Measurements from ENCODE around the gene ADGRL3. TPM values are rescaled to one million over a fixed set of nuclear protein-coding genes. Genes with fewer than 3 reads are reported as not detected.
"Not testable (repeated sequence)": the region's sequence is repeated elsewhere in the genome, so short reads cannot be mapped to it uniquely, and the experiment has no call there.

Gene ADGRL3
- total RNA-seq, 1 donor from 2014 or later = 2.1 TPM

DNA sequence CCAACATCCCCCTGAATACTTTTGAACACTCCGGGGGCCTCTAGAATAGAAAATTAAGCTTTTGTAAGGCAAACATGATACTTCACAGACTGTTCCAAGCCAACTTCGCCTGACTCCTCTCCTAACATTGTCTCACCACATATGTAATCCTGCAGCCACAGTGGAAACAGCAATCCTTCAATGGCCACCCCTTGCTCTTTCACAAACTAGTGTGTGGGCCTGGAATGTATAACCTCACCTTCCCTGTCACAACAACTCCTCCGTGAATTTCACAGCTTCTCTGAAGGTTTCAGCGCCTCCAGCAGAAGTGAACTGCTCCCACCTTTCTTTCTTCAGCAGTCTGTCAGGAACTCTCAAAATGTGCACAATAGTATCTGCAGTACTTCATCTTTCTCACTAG is 185.1 kb downstream of the ADGRL3 start:
- no peaks in the 10 kb centered on the region for H3K27me3 ChIP-seq (ENCODE audit: control insufficient read depth, insufficient read depth, low read length)
- H3K36me3 ChIP-seq (ENCODE audit: control insufficient read depth, insufficient read depth, low read length) = no peaks in the 10 kb centered on the region
- TF ChIP-seq, protein P1, sequence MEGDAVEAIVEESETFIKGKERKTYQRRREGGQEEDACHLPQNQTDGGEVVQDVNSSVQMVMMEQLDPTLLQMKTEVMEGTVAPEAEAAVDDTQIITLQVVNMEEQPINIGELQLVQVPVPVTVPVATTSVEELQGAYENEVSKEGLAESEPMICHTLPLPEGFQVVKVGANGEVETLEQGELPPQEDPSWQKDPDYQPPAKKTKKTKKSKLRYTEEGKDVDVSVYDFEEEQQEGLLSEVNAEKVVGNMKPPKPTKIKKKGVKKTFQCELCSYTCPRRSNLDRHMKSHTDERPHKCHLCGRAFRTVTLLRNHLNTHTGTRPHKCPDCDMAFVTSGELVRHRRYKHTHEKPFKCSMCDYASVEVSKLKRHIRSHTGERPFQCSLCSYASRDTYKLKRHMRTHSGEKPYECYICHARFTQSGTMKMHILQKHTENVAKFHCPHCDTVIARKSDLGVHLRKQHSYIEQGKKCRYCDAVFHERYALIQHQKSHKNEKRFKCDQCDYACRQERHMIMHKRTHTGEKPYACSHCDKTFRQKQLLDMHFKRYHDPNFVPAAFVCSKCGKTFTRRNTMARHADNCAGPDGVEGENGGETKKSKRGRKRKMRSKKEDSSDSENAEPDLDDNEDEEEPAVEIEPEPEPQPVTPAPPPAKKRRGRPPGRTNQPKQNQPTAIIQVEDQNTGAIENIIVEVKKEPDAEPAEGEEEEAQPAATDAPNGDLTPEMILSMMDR (IDR thresholded peaks at IDR 0.05; ENCODE audit: insufficient read depth, low read length, poor library complexity, severe bottlenecking) = no peak
- H3K4me3 ChIP-seq (ENCODE audit: low read depth, low read length) = no peak overlapping the region
- no peak for DNase-seq (ENCODE audit: low read depth)

DNA sequence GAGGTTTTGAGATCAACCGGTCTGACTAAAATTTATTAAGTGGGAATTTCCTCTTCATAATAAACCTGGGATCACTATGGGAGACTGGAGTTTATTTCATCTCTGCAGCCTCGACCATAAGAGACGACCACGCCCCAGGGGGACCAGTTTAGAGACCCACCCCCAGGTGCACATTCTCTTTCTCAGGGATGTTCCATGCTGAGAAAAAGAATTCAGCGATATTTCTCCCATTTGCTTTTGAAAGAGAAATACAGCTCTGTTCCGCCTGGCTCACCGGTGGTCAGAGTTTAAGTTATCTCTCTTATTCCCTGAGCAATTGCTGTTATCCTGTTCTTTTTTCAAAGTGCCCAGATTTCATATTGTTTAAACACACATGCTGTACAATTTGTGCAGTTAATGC is 187.2 kb downstream of the ADGRL3 start:
- not testable (repeated sequence) for H3K4me3 ChIP-seq (ENCODE audit: low read depth, low read length); H3K27me3 ChIP-seq (ENCODE audit: control insufficient read depth, insufficient read depth, low read length); H3K36me3 ChIP-seq (ENCODE audit: control insufficient read depth, insufficient read depth, low read length); DNase-seq (ENCODE audit: low read depth)

DNA sequence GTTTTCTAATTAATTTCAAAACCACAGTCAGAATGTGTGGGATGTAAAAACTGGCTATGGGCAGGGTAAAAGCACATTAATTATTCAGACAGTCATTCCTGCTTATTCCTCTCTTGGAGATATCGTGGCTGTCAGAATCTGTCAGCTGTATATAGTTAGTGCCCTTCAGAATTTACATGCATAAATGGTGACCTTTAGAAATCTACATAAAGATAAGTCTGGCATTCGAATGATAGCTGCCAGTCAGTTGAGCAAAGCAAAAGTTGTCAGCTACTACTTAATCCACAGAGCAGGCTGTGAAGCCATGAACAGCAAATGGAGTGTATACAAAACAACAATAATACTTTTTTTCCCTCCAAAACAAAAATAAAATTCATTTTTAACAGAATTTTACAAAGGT is 189.5 kb downstream of the ADGRL3 start:
- H3K4me3 ChIP-seq (ENCODE audit: low read depth, low read length) = no peak overlapping the region
- DNase-seq (ENCODE audit: low read depth) = no peak
- no peaks in the 10 kb centered on the region for H3K27me3 ChIP-seq (ENCODE audit: control insufficient read depth, insufficient read depth, low read length)
- TF ChIP-seq, protein P1 (IDR thresholded peaks at IDR 0.05; ENCODE audit: insufficient read depth, low read length, poor library complexity, severe bottlenecking) = no peak
- H3K36me3 ChIP-seq (ENCODE audit: control insufficient read depth, insufficient read depth, low read length) = no peaks in the 10 kb centered on the region

DNA sequence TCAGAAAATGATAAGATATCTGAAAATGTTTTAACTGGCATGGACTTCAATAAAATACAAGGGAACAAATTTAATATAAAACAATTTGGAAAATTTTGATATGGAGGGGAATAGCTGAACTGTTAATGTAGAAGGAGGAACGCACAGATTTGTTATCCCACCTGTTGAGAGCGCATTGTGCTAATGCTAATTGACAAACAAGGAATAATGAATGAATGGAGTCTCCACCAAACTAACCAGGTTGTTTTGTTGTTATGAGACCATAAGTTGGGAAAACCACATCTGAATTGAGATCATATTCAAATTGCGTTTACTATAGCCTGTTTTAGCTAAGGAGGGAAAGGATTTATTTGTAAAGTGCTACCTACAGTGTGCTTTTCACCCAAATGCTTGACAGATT is 195.6 kb downstream of the ADGRL3 start:
- TF ChIP-seq, protein P1 (IDR thresholded peaks at IDR 0.05; ENCODE audit: insufficient read depth, low read length, poor library complexity, severe bottlenecking) = no peak
- Histone ChIP-seq H3K4me3 (ENCODE audit: low read depth, low read length) (no peak overlapping the region), H3K27me3 (ENCODE audit: control insufficient read depth, insufficient read depth, low read length) (no peaks in the 10 kb centered on the region), H3K36me3 (ENCODE audit: control insufficient read depth, insufficient read depth, low read length) (no peaks in the 10 kb centered on the region)
- DNase-seq (ENCODE audit: low read depth) = no peak

DNA sequence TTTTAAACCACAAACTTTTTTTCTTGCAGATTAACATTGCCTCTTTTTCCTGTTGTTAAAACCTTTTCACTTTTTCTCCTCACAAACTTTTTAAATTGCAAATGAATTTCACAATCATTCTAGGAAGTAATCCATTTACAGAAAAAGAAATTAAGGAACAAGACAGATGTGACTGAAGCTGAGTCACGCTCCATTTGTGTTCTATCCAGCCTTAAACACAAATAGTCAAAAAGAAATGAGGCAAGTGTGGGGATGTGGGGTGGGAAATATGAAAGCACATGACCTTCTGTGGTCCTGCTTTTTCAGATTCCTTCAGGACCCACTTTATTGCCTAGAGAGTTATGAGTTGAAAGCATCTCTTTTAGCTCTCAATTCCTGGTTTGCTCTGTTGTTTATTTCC is 197.0 kb downstream of the ADGRL3 start:
- TF ChIP-seq, protein P1 (IDR thresholded peaks at IDR 0.05; ENCODE audit: insufficient read depth, low read length, poor library complexity, severe bottlenecking) = no peak
- Histone ChIP-seq H3K36me3 (ENCODE audit: control insufficient read depth, insufficient read depth, low read length) (no peaks in the 10 kb centered on the region), H3K27me3 (ENCODE audit: control insufficient read depth, insufficient read depth, low read length) (no peaks in the 10 kb centered on the region), H3K4me3 (ENCODE audit: low read depth, low read length) (no peak overlapping the region)
- peak; percentile 60 for DNase-seq (ENCODE audit: low read depth)

DNA sequence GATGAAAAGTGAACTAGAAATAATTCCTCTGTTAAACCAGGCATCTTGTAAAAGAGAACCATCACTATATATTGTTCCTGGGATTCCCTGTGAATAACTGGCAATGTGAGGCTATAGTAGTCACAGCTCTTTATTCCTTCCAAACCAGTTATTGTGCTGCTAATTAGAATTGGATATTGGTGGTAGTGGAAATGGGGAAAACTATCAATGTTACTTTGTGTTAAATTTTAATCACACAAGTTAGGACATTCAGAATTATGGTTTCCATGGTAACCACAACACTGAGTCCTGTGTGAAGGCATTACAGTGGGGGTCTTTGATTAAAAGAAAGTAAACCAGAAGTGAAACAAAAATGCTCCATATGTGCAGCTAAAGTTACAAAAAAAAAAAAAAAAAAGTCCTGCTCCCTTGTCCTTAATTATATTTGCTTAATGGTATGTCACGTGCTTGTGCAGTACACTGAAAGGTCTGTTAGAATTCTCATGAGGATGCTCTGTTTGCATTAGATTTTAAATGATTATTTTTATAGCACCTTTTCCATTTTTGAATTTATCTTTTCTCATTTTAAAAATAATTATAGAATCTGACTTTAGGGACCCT is 200.4 kb downstream of the ADGRL3 start:
- Histone ChIP-seq H3K4me3 (ENCODE audit: low read depth, low read length) (no peak overlapping the region), H3K36me3 (ENCODE audit: control insufficient read depth, insufficient read depth, low read length) (no peaks in the 10 kb centered on the region), H3K27me3 (ENCODE audit: control insufficient read depth, insufficient read depth, low read length) (no peaks in the 10 kb centered on the region)
- TF ChIP-seq, protein P1 (IDR thresholded peaks at IDR 0.05; ENCODE audit: insufficient read depth, low read length, poor library complexity, severe bottlenecking) = no peak
- no peak for DNase-seq (ENCODE audit: low read depth)
